D721Med (cell line): ENCODE measurements around the gene CYP19A1.

Experiments used
- DNase-seq: peaks from one replicate; pipeline ENCODE4 v3.0.0; 2011; ENCODE audit warnings: low spot score; ENCODE audit not compliant: insufficient read length
- FAIRE-seq: peaks from 2 replicates; lab custom pipeline; 2011; peaks lifted over from hg19 to GRCh38; lab: Jason Lieb, UNC
- TF ChIP-seq, protein P1 (sequence below): IDR thresholded peaks from 2 replicates; pipeline ENCODE4 v1.5.1; 2012; ENCODE audit warnings: mild to moderate bottlenecking, control low read depth; ENCODE audit not compliant: insufficient read depth; ENCODE audit errors: missing control alignments

The CYP19A1 gene

DNA sequence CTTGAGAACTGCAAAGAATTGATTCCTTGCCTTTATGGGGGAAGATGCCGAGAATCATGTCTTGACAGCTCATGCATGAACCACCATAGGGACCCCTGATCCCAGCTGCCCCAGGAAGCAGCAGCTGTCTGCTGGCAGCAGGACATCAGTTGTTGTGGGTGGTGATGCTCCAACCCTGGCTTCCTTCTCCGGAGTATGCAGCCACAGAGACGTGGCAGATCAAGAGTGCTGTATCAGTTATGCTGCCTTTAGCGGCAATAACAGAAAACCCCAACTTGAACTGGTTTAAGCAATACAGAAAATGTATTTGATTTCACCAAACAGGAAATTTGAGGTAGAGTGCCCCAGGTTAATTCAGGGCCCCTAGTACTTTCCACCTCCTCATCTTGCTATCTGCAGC lies 151.5 kb downstream of the CYP19A1 start:
- DNase-seq = no peak
- FAIRE-seq = no peak
- TF ChIP-seq, protein P1, sequence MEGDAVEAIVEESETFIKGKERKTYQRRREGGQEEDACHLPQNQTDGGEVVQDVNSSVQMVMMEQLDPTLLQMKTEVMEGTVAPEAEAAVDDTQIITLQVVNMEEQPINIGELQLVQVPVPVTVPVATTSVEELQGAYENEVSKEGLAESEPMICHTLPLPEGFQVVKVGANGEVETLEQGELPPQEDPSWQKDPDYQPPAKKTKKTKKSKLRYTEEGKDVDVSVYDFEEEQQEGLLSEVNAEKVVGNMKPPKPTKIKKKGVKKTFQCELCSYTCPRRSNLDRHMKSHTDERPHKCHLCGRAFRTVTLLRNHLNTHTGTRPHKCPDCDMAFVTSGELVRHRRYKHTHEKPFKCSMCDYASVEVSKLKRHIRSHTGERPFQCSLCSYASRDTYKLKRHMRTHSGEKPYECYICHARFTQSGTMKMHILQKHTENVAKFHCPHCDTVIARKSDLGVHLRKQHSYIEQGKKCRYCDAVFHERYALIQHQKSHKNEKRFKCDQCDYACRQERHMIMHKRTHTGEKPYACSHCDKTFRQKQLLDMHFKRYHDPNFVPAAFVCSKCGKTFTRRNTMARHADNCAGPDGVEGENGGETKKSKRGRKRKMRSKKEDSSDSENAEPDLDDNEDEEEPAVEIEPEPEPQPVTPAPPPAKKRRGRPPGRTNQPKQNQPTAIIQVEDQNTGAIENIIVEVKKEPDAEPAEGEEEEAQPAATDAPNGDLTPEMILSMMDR = no peak

DNA sequence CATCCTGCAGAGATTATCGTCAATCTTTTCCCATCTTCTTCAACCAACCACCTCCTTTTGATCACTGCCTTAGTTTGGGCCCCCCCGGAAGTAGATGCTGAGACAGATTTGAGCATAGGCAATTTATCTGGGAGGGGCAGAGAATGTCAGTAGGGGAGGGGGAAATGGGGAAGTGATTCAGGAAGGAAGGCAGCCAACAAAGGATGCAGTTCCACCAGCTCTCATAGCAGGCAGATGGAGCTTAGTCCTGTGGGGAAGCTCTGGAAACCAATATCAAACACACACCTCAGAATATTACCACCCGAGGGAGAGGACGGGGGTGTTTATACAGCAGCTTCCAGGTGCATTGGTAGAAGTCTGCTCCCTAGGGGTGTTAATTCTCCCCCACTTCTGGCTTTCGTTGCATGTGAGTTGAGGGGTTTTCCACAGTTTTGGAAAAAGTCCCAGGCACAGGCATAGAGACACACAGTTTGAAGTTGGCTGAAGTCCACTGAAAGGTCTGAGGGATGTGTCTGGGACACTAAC lies 152.2 kb downstream of the CYP19A1 start:
- DNase-seq (no peak), FAIRE-seq (no peak)
- TF ChIP-seq, protein P1 = no peak

DNA sequence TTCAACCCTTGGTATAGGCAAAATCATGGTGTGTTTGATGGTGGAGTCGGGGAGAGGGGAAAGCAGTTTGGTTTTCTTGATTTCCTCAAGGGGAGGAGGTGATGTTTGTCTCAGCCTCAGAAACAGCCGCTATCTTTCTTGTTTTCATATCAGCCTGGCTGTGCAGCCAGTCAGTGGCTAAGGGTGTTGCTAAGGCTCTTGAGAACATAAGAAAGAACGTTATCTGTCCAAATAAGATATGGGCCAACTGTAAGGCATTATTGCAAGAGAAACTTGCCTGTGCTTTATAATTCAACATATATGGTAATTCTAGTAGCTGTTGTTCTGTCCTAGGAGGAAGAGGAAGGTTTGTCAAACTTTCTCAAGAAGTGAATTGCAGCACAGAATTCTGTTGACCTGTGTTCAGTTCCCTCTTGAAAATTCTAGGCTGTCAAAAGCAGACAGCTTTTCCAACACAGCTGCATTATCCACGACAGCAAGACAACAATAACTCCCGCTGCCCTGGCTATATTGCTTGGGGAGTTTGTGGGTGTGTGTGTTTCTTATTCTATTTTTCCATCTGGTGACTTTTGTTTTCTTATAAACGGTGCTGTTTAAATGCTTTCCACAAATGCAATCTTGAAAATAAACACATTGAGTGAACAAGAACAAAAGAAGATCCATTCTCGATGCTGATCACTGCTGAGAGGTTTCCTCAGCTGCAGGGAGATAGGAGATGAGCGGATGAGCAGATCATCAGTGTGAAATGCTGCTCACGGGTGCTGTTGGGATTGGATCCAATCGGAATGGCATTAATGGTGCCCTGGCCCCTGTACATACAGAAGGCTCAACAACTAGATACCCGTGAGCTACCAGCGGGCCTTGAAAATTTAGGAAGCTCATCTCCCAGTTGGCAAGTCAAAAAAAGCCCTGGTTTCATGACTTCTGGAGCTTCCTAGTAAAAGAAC lies 152.9 kb downstream of the CYP19A1 start:
- DNase-seq (no peak), FAIRE-seq (no peak)
- TF ChIP-seq, protein P1 = no peak

DNA sequence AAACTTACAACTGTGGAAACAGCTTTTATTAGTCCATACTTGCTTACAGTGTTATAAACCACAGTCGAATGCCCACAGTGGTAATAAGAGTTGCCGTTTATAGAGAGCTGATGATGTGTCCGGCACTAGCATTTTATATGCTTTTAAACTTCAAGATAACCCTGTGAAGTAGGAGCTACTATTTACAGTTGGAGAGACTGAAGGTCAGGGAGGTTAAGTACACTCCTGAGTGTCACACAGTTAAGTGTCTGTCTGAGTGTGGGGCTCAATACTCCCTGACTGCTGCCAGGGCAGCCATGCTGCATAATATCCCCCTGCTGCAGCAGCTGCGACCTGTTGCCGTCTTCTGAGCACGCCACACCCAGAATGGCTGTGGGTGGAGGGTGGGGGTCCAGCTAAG lies 153.8 kb downstream of the CYP19A1 start:
- TF ChIP-seq, protein P1 = no peak
- no peak for FAIRE-seq

DNA sequence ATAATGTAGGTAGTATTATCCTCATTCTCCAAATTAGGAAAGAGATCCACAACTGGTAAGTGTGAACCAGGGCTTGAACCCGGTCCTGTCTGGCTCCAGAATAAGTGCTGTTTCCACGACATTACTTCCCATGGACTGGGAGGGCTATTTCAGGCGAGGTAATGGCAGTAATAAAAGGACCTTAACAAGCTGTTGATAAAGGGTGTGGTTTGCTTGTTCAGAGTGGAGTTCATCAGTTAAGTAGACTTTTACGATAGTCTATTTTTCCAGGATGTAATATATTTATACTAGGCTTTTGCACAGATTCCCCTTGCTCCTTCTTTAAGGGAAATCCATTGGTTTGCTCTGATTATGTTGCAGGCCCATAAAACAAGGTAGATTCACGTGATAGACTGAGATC lies 155.3 kb downstream of the CYP19A1 start:
- FAIRE-seq (no peak), DNase-seq (no peak)
- TF ChIP-seq, protein P1 = no peak

More for the DNA sequence above, 153.8 kb downstream of the CYP19A1 start:
- no peak for DNase-seq

DNA sequence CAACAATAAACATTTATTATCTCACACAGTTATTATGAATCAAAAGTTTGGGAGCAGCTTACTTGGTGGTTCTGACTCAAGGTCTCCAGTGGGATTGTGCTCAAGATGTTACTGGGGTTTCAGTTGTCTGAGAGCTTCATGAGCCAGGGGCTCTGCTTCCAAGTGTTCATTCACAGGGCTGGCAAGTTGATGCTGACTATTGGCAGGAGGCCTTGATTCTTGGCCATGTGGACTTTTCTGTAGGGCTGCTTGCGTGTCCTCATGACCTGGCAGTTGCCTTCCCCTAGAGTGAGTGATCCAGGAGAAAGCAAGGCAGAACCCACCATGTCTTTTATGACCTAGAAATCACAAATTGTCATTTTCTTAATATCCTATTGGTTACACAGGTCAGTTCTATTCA lies 156.5 kb downstream of the CYP19A1 start:
- TF ChIP-seq, protein P1 = no peak
- FAIRE-seq (no peak), DNase-seq (no peak)

DNA sequence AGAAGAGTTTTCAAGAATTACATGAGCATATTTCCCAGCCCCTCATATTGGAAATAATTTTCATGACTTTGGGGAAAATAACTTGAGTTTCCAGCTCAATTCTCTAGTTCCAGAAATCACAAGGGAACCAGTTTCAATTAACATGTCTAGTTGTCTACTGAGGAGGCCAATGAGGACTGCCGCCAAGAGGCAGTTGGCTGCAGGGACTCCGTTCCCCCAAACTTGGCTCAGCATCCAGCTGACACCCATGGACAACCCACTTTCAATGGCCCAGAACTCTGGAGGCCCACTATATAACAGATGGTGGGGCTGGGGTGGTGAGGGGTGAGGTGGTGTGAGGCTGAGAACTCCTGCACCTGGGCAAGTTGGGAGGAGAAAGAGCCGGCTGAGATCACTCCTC lies 157.2 kb downstream of the CYP19A1 start:
- TF ChIP-seq, protein P1 = no peak
- FAIRE-seq (no peak), DNase-seq (no peak)
